GDM1 (cell line): ENCODE data around the gene OR10R2.

Experiments used
- DNase-seq: peaks from one replicate; lab custom pipeline; 2025; lab: John Stamatoyannopoulos, UW

Gene OR10R2

GRCh38 chr1:158527190-158527815, 55.3 kb downstream of the OR10R2 start:
- no peak for DNase-seq
